GM13977 (cell line): ENCODE data around the gene STON1.

Experiments used
- DNase-seq: peaks from one replicate; pipeline ENCODE4 v3.0.0; 2012; ENCODE audit warnings: low spot score
- CTCF ChIP-seq: IDR thresholded peaks from 2 replicates; pipeline ENCODE4 v1.5.1; 2012; ENCODE audit warnings: mild to moderate bottlenecking, control low read depth; ENCODE audit not compliant: insufficient read depth; ENCODE audit errors: extremely low read depth, missing control alignments
- in situ Hi-C: fragments of 300-500 bp; cut with MboI; formaldehyde crosslinking; loops from one replicate; pipeline ENCODE4 v1.12.0; 2022; ENCODE audit warnings: low sequenced_read_pairs, low pct_unique_long_range_greater_than_20kb, mixed read lengths, inconsistent platforms; ENCODE audit not compliant: unreplicated experiment

STON1 gene

GRCh38 chr2:48527226-48527885 lies 2.6 kb upstream of the STON1 start:
- no peak for DNase-seq
- in situ Hi-C loops, result no loop called here

GRCh38 chr2:48528431-48528830 lies 1.5 kb upstream of the STON1 start:
- in situ Hi-C loops, result no loop called here
- no peak for TF ChIP-seq CTCF
- DNase-seq, result no peak

More at GRCh38 chr2:48527226-48527885, 2.6 kb upstream of the STON1 start:
- TF ChIP-seq CTCF, result no peak

- DNase-seq, result peak; percentile 21
- in situ Hi-C loops, result no loop called here
- no peak for TF ChIP-seq CTCF
Measured at GRCh38 chr2:48529194-48529593, 760 bp upstream of the STON1 start.

- no peak for DNase-seq
- no peak for TF ChIP-seq CTCF
- in situ Hi-C loops, result no loop called here
Measured at GRCh38 chr2:48529676-48530032, 300 bp upstream of the STON1 start.

GRCh38 chr2:48531141-48531648 lies 1.2 kb downstream of the STON1 start:
- in situ Hi-C loops, result no loop called here
- peak; percentile 34 for DNase-seq
- TF ChIP-seq CTCF, result no peak

- no peak for TF ChIP-seq CTCF
- DNase-seq, result no peak
- in situ Hi-C loops, result no loop called here
Measured at GRCh38 chr2:48532174-48532573, 2.2 kb downstream of the STON1 start.

- no peak for TF ChIP-seq CTCF
- in situ Hi-C loops, result no loop called here
- DNase-seq, result no peak
Measured at GRCh38 chr2:48532824-48533223, 2.9 kb downstream of the STON1 start.
